GM12878 (cell line): ENCODE results near the gene PTGES3L.
A peak's percentile ranks its signal among the peaks of the same experiment; 100 is the strongest.

Source experiments
- BMI1 ChIP-seq: fragments of 450-650 bp; IDR thresholded peaks from 2 replicates; pipeline ENCODE4 v1.6.1; 2016; ENCODE audit warnings: mild to moderate bottlenecking, moderate library complexity, borderline replicate concordance
- CTCF ChIP-seq, 3 experiments: IDR thresholded peaks in 2 of 3; conservative IDR thresholded peaks in 1 of 3; 2 replicates each; pipeline ENCODE4 v1.5.1; 2011; ENCODE audit warnings: low read depth in 3 of 3, low read length in 3 of 3, mild to moderate bottlenecking in 3 of 3, control low read depth in 2 of 3, moderate library complexity in 2 of 3, inconsistent platforms in 1 of 3, mixed read lengths in 1 of 3; ENCODE audit not compliant: control insufficient read depth in 2 of 3, insufficient read depth in 1 of 3; ENCODE audit errors: extremely low read depth in 1 of 3
- ESRRA ChIP-seq: IDR thresholded peaks from 2 replicates; pipeline ENCODE4 v1.6.1; 2012; ENCODE audit warnings: mild to moderate bottlenecking, low read length, improper control_type of control experiment
- HDAC2 ChIP-seq: fragments of 200-600 bp; sonication (generic); IDR thresholded peaks from 2 replicates; pipeline ENCODE4 v1.6.1; 2017
- JUND ChIP-seq: IDR thresholded peaks from 2 replicates; pipeline ENCODE4 v1.6.1; 2012; ENCODE audit warnings: low read depth, mild to moderate bottlenecking, low read length, improper control_type of control experiment, moderate library complexity
- MAX ChIP-seq: IDR thresholded peaks from 2 replicates; pipeline ENCODE4 v1.6.1; 2012; ENCODE audit warnings: low read depth, low read length, improper control_type of control experiment
- POLR2A ChIP-seq: IDR thresholded peaks from 2 replicates; pipeline ENCODE4 v1.6.1; 2011; ENCODE audit warnings: low read depth, mild to moderate bottlenecking, low read length
- PRDM15 ChIP-seq: fragments of 450-650 bp; formaldehyde crosslinking; IDR thresholded peaks from 2 replicates; pipeline ENCODE4 v1.4.0; 2020; ENCODE audit warnings: mild to moderate bottlenecking, moderate library complexity
- RAD21 ChIP-seq: IDR thresholded peaks from 2 replicates; pipeline ENCODE4 v1.6.1; 2011; ENCODE audit warnings: mild to moderate bottlenecking, low read depth, low read length, moderate library complexity; ENCODE audit not compliant: insufficient read depth
- SMC3 ChIP-seq: IDR thresholded peaks from 2 replicates; pipeline ENCODE4 v1.6.1; 2011; ENCODE audit warnings: low read length, improper control_type of control experiment, borderline replicate concordance
- ZNF24 ChIP-seq: fragments of 450-650 bp; IDR thresholded peaks from 2 replicates; pipeline ENCODE4 v1.6.1; 2017; ENCODE audit warnings: antibody characterized with exemption, mild to moderate bottlenecking
- ZNF384 ChIP-seq: IDR thresholded peaks from 2 replicates; pipeline ENCODE4 v1.6.1; 2012; ENCODE audit warnings: low read depth, mild to moderate bottlenecking, low read length, improper control_type of control experiment, borderline replicate concordance
- TF ChIP-seq, protein P1 (sequence below): IDR thresholded peaks from 2 replicates; pipeline ENCODE4 v1.6.1; 2011; ENCODE audit warnings: low read depth, low read length, improper control_type of control experiment, borderline replicate concordance

DNA sequence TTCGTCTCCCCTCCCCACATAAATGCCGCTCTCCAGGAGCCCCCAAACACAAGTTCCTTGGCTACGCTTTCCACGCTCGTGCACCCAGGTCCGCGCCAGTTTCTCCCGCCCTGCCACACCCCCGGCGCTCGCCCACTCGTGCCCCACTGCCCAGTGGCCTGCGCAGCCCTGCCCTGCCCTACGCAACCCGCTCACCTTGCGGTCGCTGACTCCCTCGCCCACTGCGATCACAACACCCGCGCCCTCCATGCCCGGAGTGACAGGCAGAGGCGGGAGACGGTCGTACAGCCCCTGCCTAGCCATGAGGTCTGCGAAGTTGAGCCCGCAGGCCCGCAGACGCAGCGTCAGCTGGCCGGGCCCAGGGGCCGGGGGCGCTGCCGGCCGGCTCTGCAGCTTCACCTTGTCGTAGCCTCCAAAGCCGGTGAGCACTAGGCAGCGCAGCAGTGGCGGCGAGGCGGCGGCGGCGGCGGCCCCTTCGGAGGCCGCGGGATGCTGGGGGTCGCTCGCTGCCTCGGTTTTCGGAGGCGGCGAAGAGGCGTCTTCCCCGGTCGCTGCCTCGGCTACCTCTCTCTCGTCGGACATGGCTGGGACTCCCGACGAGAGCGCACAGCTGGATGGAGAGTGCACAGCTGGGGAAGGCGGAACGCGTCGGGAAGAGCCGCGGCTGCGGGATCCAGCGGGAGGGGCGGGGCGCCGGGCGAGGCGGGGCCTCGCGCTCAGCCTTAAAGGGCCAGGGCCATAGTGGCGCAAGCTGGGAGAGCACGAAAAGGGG, 42.0 kb upstream of the PTGES3L start, which contains the start of gene VAT1:
- no peak for TF ChIP-seq ZNF384
- no peak for TF ChIP-seq CTCF (IDR thresholded peaks at IDR 0.05 in 2 of 3, conservative IDR thresholded peaks at IDR 0.05 in 1 of 3; ENCODE audit: control insufficient read depth in 2 of 3, extremely low read depth in 1 of 3, insufficient read depth in 1 of 3, low read depth in 3 of 3, low read length in 3 of 3)
- TF ChIP-seq, protein P1, sequence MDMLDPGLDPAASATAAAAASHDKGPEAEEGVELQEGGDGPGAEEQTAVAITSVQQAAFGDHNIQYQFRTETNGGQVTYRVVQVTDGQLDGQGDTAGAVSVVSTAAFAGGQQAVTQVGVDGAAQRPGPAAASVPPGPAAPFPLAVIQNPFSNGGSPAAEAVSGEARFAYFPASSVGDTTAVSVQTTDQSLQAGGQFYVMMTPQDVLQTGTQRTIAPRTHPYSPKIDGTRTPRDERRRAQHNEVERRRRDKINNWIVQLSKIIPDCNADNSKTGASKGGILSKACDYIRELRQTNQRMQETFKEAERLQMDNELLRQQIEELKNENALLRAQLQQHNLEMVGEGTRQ = no peak
- TF ChIP-seq RAD21 = no peak
- no peak for TF ChIP-seq ZNF24
- no peak for TF ChIP-seq SMC3
- no peak for TF ChIP-seq PRDM15 (CRISPR knock-in tag)
- peak; percentile 31 for TF ChIP-seq POLR2A
- no peak for TF ChIP-seq JUND
- no peak for TF ChIP-seq BMI1
- no peak for TF ChIP-seq ESRRA
- no peak; the same call in 1 of the 2 replicates for TF ChIP-seq MAX
- TF ChIP-seq HDAC2 = no peak
